Effector memory CD8-positive, alpha-beta T cell (primary cell): ENCODE data around the gene MMP28.

ENCODE experiments used
- ATAC-seq: fragments of 150-1000 bp; cut with Tn5 transposase; replicated peaks from 2 replicates; pipeline ENCODE4 v1.10.0; 2021; ENCODE audit warnings: mild to moderate bottlenecking, moderate library complexity
- DNase-seq, 3 experiments: peaks; one replicate each; pipeline ENCODE4 v3.0.0; 2021
- H3K27ac Mint-ChIP-seq, 2 donors: one replicate each; pipeline ENCODE4 v1.8.0; 2022; ENCODE audit warnings: mild to moderate bottlenecking in 2 of 2, mixed read lengths in 2 of 2, moderate library complexity in 2 of 2
- H3K27me3 Mint-ChIP-seq, 2 donors: one replicate each; pipeline ENCODE4 v1.8.0; 2022; ENCODE audit warnings: mixed read lengths in 2 of 2
- H3K36me3 Mint-ChIP-seq: one replicate; pipeline ENCODE4 v1.8.0; 2022; ENCODE audit warnings: mild to moderate bottlenecking, moderate library complexity, mixed read lengths; ENCODE audit not compliant: insufficient read depth
- H3K4me1 Mint-ChIP-seq, 2 donors: one replicate each; pipeline ENCODE4 v1.8.0; 2022; ENCODE audit warnings: low read depth in 2 of 2, mixed read lengths in 2 of 2
- H3K4me3 Mint-ChIP-seq, 2 donors: one replicate each; pipeline ENCODE4 v1.8.0; 2022; ENCODE audit warnings: mild to moderate bottlenecking in 2 of 2, mixed read lengths in 2 of 2, moderate library complexity in 2 of 2
- H3K9me3 Mint-ChIP-seq, 2 donors: one replicate each; pipeline ENCODE4 v1.8.0; 2022; ENCODE audit warnings: mixed read lengths in 2 of 2

MMP28 gene

DNA sequence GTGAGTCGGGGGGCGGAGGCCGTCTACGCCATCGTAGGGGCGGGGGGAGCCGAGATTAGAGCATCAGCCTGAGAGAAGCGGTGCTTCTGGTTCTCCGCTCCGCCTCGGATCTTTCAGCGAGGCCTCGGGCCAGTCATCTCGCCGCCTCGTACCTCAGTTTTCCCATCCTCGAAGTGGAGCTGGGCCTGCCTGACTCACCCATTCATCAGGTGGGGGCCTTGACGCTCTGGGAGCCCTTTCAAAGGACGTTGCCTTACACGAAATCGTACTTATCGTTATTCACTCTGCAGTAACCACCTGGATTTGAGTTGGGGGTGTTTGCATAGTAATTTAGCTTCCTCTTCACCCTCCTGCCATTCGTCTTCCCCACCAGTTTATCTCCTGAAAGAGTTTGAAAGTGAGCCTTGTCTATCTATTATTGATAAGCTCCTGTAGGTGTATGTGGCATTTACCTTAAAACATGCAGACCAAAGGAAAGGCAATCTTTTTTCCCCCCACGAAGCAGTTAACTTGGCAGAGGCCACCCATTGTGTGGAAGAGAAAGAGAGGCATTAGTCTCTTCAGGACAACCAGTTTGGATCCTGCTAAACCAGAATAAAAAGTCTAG lies 14.5 kb upstream of the MMP28 start:
- no peaks in the 10 kb centered on the region for H3K9me3 Mint-ChIP-seq
- peak overlapping the region; percentile 90 to 95 for H3K4me3 Mint-ChIP-seq
- no peaks in the 10 kb centered on the region for H3K27me3 Mint-ChIP-seq
- ATAC-seq = no peak
- no peak for DNase-seq
- peaks cover 26% of the 10 kb centered on the region for H3K36me3 Mint-ChIP-seq
- H3K27ac Mint-ChIP-seq = peak overlapping the region; percentile 95 to 97
- H3K4me1 Mint-ChIP-seq = peaks cover 30 to 47% of the 10 kb centered on the region in 2 donors

DNA sequence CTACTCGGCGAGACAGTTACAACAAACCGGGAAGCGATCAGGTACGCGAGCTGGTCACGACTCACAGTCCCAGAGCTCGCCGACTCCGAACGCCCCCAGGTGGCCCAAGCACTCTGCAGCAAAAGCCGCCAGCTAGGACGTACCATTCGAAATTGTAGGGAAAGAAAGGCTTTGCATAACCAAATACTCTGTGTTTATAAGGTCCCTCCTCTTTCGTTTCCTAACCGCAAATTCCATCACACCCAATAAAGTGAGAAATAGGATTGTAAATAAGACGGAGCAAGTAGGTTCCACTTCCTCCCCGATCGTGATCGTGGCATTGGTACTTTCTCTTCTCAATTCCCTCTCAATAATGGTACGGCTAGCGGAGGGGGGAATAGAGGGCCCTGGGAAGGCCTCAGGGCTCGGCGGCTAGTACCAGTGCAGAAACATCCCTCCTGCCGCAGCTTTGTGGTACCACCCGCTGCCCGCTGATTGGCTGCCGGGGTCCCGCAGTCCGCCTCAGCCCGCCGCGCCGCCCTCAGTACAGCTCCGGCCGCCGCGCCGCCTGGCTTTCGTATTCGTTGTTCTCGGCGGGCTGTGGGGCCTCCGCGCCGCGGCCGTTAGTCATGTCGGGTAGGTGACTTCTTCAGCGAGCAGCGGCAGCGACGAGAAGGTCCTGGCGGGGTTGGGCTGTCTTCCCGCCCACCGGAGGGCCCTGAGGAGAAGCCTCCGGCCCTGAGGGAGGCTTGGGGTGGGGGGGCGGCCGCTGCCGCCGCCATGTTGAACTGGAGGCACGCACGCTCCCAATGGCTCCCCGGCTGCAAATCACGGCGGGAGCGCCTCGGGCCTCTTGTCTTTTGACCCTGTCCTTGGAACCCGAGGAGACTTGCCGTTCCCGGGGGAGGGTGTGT lies 13.8 kb upstream of the MMP28 start, which contains the start of gene TAF15:
TAF15 (plus strand) TSS at position 523 of the 893 bp plus-strand sequence; CDS start at position 609, 86 bp downstream.
- Mint-ChIP-seq H3K4me3 (peak within 1 kb of the TSS; percentile 90 to 95), H3K27me3 (no peaks in the 10 kb centered on the region), H3K36me3 (peaks cover 26% of the 10 kb centered on the region), H3K27ac (peak within 1 kb of the TSS; percentile 95 to 97), H3K4me1 (peaks cover 28 to 43% of the 10 kb centered on the region in 2 donors), H3K9me3 (no peaks in the 10 kb centered on the region)
- peak; percentile 92 to 93 (median 92) for DNase-seq
- peak; percentile 91 for ATAC-seq

DNA sequence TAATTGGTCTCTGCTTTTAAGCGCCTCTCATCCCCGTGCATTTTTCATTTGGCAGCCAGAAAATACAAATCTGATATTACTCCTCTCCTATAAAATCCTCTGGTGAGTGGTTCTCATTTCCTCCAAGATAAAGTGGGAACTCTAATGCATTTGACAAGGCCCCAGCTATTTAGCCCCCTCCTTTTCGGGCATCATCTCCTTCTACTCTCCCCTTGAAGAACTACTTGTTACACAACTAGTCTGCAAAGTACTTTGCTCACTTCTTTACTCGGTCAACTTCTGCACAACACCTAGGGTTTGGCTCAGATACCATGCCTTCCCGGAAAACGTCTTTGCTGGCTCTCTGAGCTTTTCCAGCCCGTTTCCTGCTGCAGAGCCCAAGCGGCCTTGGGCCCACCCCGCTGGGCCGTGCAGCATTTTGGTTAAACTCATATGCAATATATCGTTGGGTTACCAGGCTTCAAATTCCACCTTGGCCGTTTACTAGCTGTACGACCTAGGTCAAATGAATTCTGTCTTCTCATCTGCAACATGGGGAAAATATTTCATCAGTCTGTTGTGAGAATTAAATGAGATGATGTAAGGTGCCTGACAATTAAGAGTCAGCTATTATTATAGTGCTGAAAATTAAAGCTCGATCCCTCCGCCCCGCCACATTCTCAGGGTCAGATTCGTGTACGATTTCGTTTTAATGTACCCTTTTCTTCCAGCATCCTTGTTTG lies 13.0 kb upstream of the MMP28 start:
- no peaks in the 10 kb centered on the region for H3K9me3 Mint-ChIP-seq
- ATAC-seq (no peak), DNase-seq (no peak)
- H3K36me3 Mint-ChIP-seq = peaks cover 26% of the 10 kb centered on the region
- H3K4me3 Mint-ChIP-seq = peak overlapping the region; percentile 90 to 95
- H3K27me3 Mint-ChIP-seq = no peaks in the 10 kb centered on the region
- peak overlapping the region; percentile 95 to 97 for H3K27ac Mint-ChIP-seq
- peaks cover 22 to 36% of the 10 kb centered on the region in 2 donors for H3K4me1 Mint-ChIP-seq

DNA sequence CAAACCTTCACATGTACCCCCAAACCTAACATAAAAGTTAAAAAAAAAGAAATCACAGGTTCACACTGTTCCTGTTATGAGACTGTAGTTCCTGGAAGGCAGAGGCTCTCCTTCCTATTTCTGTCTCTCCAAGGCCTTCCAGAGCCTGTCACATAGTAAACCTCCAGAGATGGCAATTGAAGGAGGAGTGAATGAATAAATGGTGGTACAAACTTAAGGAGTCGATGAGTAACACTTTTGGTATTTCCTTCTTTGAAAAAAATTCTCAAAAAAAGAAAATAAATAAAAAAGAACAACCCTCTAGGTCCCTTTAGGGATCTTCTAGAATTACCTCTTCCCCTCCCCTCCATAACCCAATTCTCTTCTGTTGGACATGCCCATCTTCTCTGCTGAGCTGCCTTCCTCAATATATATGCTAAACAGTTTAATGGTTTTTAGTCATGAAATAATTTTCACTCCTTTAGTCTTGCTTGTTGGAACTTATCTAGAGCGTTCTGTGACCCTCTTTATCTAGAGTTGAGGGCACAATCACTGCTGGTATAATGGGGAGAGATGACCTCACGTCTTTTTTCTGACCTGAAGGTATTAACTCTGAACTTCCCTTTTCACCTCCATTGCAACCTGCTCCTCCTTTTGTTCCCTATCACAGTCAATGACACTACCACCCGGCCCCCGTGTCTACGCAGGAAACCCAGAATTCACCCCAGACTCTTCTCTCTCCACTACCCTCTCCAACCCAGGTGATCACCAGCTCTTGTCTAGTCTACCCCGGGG lies 12.1 kb upstream of the MMP28 start:
- peaks cover 25% of the 10 kb centered on the region for H3K36me3 Mint-ChIP-seq

DNA sequence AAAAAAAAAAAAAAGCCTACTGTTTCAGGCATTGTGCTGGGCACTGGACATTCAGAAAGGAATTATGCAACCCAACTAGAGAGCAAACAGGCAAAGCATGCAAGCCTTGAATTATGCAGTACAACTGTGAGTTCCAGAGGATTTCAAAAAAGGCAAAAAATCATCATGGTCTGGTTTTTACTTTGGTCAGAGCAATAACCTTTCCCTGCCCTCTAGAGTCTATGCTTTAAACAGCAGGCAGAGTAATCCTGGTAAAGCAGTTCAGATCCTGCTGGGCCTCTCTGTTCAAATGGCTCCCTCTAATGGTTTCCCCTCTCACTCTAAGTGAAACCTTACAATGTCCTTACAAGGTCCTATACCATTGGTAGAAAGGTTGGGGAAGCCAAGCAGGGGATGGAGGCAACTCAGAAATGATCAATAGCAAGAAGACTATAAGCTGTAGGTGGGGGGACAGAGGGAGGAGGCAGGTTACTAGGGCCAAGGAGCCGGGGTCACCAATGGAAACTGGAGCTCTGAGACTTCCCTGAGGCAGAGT lies 9.3 kb upstream of the MMP28 start:
- peak; percentile 9 for ATAC-seq
- no peak overlapping the region for H3K4me3 Mint-ChIP-seq
- peak in 2 of 3 experiments; percentile 9 to 26 for DNase-seq
- H3K27ac Mint-ChIP-seq = peak overlapping the region in 1 of 2 donors; percentile 7
- peaks cover 11% of the 10 kb centered on the region for H3K36me3 Mint-ChIP-seq
- peaks cover 5 to 6% of the 10 kb centered on the region in 2 donors for H3K27me3 Mint-ChIP-seq
- H3K9me3 Mint-ChIP-seq = no peaks in the 10 kb centered on the region
- H3K4me1 Mint-ChIP-seq = peaks cover 12 to 13% of the 10 kb centered on the region in 2 donors

More for the DNA sequence above, 12.1 kb upstream of the MMP28 start:
- Mint-ChIP-seq H3K4me3 (peak overlapping the region in 1 of 2 donors; percentile 42), H3K9me3 (no peaks in the 10 kb centered on the region), H3K27me3 (no peaks in the 10 kb centered on the region), H3K4me1 (peaks cover 16 to 30% of the 10 kb centered on the region in 2 donors), H3K27ac (peak overlapping the region in 1 of 2 donors; percentile 97)
- DNase-seq = no peak
- no peak for ATAC-seq

DNA sequence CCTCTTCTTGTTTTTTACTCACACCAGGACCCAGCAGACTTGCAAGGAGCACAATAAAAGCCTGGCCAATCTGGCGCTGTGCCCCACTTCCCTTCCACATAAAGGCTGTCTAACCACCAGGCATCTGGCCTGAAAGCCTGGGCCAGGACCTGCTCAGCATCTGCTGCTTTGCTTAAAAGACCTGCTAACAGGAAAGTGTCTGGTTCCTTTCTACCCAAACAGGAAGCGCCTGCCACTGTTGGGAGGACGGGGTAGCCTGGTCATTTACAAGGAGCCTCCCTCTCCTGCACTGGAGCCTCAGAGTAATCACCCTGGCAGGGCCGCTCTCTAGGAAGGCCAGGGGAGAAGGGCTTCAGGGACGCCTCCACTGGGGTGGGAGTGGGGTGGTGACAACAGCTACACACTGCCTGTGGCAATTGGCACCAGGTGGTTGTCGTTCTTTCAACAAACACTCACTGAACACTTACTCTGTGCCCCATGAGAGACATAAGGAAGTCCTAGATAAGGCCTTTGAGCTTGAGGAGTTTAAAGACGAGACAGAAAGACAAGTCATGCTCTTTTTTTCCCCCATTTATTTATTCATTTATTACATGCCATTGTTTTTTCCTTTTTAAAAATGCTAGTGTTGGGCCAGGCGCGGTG lies 6.3 kb upstream of the MMP28 start:
- DNase-seq (no peak), ATAC-seq (no peak)
- Mint-ChIP-seq H3K9me3 (no peaks in the 10 kb centered on the region), H3K36me3 (no peaks in the 10 kb centered on the region), H3K4me3 (no peak overlapping the region), H3K27ac (no peak overlapping the region), H3K4me1 (peaks cover 0 to 1% of the 10 kb centered on the region in 2 donors), H3K27me3 (peaks cover 22 to 31% of the 10 kb centered on the region in 2 donors)

DNA sequence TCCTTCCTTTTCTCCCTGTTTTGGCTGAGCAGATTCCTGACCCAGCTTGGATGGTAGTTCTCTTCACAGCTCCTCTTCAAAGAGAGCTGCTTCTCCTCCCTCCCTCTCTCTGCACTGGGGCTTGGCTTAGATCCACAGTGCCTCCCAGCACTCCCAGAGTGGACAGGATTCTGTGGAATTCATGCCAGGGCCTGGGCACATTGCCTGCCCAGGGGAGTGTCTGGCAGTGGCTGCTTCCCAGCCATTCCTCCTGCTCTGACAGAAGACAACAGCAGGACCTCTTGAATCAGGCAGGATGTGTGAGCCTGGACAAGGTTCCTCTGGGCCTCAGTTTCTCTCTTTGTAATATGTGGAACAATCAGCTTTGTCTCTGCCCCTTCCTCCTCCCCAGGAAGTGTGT lies 4.5 kb upstream of the MMP28 start:
- Mint-ChIP-seq H3K9me3 (no peaks in the 10 kb centered on the region), H3K4me3 (no peak overlapping the region), H3K36me3 (no peaks in the 10 kb centered on the region), H3K27ac (no peak overlapping the region), H3K4me1 (peaks cover 3 to 9% of the 10 kb centered on the region in 2 donors), H3K27me3 (peaks cover 32 to 42% of the 10 kb centered on the region in 2 donors)
- no peak for DNase-seq
- no peak for ATAC-seq

DNA sequence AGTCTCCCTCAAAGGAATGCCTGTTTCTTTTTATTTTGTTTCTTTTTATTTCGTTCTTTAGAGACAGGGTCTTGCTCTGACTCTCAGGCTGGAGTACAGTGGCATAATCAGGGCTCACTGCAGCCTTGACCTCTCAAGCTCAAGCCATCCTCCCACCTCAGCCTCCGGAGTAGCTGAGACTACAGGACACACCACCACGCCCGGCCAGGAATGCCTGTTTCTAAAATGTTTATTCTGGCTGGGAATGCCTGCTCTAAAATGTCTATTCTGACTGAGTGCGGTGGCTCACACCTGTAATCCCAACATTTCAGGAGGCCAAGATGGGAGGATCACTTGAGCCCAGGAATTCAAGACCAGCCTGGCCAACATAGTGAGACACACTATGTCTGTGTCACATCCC lies 2.5 kb upstream of the MMP28 start:
- H3K27me3 Mint-ChIP-seq = peaks cover 47 to 63% of the 10 kb centered on the region in 2 donors
- H3K4me1 Mint-ChIP-seq = peaks cover 4 to 9% of the 10 kb centered on the region in 2 donors
- ATAC-seq (no peak), DNase-seq (no peak)
- no peaks in the 10 kb centered on the region for H3K36me3 Mint-ChIP-seq
- H3K9me3 Mint-ChIP-seq = no peaks in the 10 kb centered on the region
- no peak overlapping the region for H3K27ac Mint-ChIP-seq
- no peak overlapping the region for H3K4me3 Mint-ChIP-seq

DNA sequence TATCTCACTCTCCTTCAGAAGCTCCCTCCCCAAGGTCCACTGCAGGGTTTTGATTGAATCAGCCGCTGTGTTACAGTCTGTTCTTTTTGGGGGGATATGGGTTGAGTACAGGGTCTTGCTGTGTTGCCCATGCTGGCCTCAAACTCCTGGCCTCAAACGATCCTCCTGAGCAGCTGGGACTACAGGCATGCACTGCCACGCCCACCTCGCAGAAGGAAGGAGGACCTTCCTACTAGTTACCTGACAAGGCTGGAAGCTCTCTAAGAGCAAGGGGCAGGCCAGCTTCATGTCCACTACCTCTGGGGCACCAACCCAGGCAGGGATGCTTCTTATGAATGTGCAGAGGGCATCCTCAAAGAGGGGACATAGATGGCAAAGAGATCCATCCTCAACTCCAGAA lies 1.9 kb upstream of the MMP28 start:
- Mint-ChIP-seq H3K9me3 (no peaks in the 10 kb centered on the region), H3K4me1 (peaks cover 4 to 9% of the 10 kb centered on the region in 2 donors), H3K4me3 (no peak overlapping the region), H3K27me3 (peaks cover 52 to 68% of the 10 kb centered on the region in 2 donors), H3K27ac (no peak overlapping the region), H3K36me3 (no peaks in the 10 kb centered on the region)
- DNase-seq = no peak
- no peak for ATAC-seq

DNA sequence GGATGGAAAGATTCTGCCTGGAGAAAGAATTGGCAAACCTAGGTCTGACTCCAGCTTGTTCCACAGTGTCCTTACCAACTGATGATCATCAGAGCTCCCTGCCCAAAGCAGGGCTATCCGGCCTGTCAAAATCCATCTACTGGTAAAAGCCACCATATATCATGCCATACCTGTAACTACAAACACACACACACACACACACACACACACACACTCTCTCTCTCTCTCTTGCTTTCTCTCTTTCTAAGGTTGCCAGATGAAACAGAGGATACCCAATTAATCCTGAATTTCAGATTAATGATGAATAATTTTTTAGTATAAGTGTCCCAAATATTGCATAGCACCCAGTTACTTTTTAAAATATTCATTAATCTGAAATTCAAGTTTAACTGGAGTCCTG lies 1.5 kb upstream of the MMP28 start:
- peaks cover 56 to 72% of the 10 kb centered on the region in 2 donors for H3K27me3 Mint-ChIP-seq
- no peak for DNase-seq
- H3K36me3 Mint-ChIP-seq = no peaks in the 10 kb centered on the region
- H3K27ac Mint-ChIP-seq = no peak overlapping the region
- ATAC-seq = no peak
- peak overlapping the region in 1 of 2 donors; percentile 80 for H3K4me3 Mint-ChIP-seq
- no peaks in the 10 kb centered on the region for H3K9me3 Mint-ChIP-seq
- H3K4me1 Mint-ChIP-seq = peaks cover 4 to 9% of the 10 kb centered on the region in 2 donors

DNA sequence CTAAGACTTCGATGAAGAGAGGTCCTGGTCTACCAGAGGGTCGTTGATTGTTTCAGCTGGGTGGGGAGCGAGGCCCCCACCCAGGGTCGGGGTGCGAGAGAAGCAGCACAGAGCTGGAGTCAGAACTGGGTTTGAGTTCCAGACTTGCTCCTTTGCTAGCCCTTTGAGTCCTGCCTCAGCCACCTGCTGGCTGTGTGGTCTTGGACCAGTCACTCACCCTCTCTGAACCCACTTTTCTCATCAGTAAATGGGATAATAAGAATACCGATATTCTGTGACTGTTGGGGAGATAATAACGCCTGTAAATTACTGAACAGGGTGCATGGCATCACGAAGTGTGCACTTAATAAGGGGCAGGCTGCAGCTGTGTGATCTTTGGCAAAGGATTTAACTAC lies 427 bp upstream of the MMP28 start:
- peaks cover 3 to 9% of the 10 kb centered on the region in 2 donors for H3K4me1 Mint-ChIP-seq
- peak overlapping the region; percentile 73 to 80 for H3K4me3 Mint-ChIP-seq
- peaks cover 59 to 77% of the 10 kb centered on the region in 2 donors for H3K27me3 Mint-ChIP-seq
- no peak overlapping the region for H3K27ac Mint-ChIP-seq
- no peaks in the 10 kb centered on the region for H3K36me3 Mint-ChIP-seq
- ATAC-seq (no peak), DNase-seq (no peak)
- no peaks in the 10 kb centered on the region for H3K9me3 Mint-ChIP-seq

DNA sequence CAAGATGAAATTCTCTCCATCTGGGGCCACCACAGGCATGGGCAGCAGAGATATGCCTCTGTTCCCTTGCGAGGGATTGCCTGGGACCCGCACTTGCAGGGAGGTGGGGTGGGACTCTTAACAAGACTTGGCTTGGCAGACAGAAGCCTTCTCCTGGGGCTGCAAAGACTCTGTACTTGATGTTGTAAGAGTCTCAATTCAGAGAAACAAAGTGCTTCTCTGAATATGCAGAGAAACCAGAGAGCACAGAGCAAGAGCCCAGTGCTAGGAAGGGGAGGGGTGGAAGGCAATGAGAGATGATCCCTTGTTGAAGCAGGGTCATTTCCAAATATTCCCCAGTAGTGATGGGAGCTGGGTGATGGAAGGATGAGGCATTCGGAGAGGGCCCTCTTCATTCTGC lies 2.2 kb downstream of the MMP28 start:
- H3K36me3 Mint-ChIP-seq = no peaks in the 10 kb centered on the region
- H3K4me3 Mint-ChIP-seq = peak overlapping the region in 1 of 2 donors; percentile 2
- peaks cover 58 to 72% of the 10 kb centered on the region in 2 donors for H3K27me3 Mint-ChIP-seq
- no peak overlapping the region for H3K27ac Mint-ChIP-seq
- no peak for DNase-seq
- H3K9me3 Mint-ChIP-seq = no peaks in the 10 kb centered on the region
- ATAC-seq = no peak
- H3K4me1 Mint-ChIP-seq = peaks cover 3 to 9% of the 10 kb centered on the region in 2 donors
